Measurements from ENCODE around the gene MAP2K5.

DNA sequence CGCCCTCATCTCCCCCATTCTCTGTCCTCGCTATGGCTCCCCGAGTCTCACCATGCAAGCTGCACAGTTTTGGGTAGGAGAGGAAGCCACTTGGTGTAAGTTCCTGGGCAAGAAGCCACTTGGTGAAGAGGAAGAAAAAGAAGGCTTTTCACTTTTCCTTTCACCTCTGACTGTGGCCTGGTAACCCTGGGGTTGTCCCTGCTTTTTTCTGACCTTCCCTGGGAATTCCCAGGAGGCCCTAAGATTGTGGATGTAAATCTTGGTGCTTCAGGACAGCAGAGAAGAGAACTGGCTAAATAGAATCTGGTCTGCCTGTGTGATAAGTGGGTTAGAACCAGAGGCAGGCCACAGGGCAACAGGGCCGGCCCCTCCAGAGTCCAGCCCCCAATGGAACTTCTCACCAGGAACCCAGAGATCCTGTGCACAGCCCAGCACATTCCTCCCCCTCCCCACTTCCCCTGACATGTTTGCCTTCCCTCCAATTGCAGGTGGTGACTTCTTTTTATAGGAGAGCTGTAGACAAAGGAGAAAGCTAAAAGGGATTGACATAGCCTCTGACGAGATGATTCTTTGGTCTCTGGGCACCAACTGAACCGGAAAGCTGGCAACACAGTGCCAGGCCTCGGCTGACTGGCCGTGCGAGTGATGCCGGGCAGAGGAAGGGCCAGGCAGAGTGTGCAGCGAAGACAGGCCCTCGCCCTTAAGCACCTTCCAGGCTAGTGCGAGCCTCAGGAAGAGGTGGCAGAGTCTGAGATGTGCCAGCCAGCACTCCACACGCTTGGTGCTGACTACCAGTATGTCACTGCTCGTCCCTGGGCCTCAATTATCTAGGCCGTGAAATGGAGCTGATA is 263.4 kb downstream of the MAP2K5 start:
- TF ChIP-seq ZBTB7A (IDR thresholded peaks at IDR 0.05; ENCODE audit: low read depth) (no peak), EP300 (IDR thresholded peaks at IDR 0.05; ENCODE audit: borderline replicate concordance) (no peak), RAD21 (IDR thresholded peaks at IDR 0.05; ENCODE audit: low read depth) (no peak), TEAD4 (IDR thresholded peaks at IDR 0.05) (no peak), REST (IDR thresholded peaks at IDR 0.05; ENCODE audit: low read depth) (no peak)
- TF ChIP-seq, protein P1, sequence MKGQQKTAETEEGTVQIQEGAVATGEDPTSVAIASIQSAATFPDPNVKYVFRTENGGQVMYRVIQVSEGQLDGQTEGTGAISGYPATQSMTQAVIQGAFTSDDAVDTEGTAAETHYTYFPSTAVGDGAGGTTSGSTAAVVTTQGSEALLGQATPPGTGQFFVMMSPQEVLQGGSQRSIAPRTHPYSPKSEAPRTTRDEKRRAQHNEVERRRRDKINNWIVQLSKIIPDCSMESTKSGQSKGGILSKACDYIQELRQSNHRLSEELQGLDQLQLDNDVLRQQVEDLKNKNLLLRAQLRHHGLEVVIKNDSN (IDR thresholded peaks at IDR 0.05), result no peak
